GM19395 (cell line): ENCODE results near the gene IQCE.
"Not testable (repeated sequence)": the region's sequence is repeated elsewhere in the genome, so short reads cannot be mapped to it uniquely, and the experiment has no call there.

ENCODE experiments used
- ATAC-seq: cut with Tn5 transposase; IDR thresholded peaks from one replicate; pipeline ENCODE4 v1.9.1; 2021; ENCODE audit warnings: mild to moderate bottlenecking, moderate library complexity; ENCODE audit not compliant: unreplicated experiment

The IQCE gene

DNA sequence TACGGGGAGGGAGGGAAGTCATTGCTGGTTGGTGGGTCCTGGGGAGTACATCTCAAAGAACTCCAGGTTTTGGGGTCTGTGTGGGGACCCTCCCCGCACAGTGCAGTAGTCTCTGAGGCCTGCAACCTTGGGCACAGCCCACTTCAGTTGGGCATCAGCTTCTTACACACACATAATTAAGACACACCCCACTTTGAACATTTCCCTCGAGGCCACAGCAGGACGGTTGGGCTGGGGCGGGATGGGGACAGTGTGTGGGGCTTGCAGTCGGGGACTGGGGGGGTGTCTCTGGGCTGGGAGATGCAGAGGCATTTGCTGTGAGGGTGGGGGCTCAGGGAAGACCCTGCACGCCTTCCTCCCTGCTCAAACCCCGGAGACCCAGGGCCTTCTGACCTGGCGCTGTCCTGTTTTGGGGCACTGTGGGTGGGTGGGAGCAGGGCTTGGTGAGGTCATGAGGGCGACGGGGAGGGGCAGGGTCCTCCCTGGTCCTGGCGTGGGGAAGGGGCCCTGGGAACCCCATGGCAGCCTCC lies 38.0 kb upstream of the IQCE start:
- ATAC-seq: no peak

DNA sequence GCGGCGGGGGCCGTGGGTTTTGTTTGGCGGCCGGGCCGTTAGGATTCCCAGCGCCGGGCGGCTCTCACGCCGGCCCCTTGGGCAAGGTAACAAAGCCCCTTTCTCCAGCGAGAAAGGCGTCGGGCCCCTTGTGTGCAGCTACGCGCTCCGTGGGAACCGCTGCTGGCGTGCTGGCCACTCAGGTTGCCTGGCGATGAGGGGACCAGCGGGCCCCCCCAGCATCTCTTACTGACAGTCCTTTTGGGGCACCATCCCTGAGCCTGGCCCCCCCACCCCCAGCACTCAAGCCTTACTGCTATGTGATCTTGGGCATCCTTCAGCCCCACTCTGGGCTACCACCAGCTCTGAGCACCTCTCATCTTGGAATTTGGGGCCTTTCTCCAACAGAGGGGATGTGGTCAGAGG lies 37.4 kb upstream of the IQCE start:
- ATAC-seq: no peak

DNA sequence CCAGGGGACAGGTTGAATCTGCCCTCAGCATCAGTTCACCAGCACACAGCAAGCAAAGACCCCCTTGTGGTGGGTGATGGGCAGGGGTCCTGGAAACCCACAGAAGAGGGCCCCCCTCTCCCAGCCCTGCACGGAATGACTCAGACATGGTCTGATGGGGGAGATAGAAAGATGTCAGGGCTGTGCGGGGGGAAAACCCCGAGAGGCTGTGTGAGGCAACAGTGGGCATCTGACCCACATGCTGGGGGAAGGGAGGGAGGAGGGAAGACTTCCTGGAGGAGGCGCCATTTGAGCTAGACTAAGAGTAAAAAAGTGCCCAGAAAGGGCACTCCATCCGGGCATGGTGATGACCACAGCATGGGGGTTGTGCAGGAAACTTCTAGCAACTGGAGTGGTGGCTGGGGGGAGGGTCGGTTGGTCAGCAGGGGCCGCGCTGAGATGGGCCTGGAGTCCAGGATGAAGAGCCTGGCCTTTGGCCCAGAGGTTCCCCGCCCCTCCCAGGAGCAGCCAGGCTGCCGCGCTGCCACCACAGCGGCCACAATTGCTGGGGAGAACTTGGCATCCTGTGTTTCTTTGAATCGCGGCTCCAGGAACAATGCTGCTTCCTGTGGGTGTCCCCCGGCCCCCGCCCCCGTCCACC lies 36.7 kb upstream of the IQCE start:
- no peak for ATAC-seq

DNA sequence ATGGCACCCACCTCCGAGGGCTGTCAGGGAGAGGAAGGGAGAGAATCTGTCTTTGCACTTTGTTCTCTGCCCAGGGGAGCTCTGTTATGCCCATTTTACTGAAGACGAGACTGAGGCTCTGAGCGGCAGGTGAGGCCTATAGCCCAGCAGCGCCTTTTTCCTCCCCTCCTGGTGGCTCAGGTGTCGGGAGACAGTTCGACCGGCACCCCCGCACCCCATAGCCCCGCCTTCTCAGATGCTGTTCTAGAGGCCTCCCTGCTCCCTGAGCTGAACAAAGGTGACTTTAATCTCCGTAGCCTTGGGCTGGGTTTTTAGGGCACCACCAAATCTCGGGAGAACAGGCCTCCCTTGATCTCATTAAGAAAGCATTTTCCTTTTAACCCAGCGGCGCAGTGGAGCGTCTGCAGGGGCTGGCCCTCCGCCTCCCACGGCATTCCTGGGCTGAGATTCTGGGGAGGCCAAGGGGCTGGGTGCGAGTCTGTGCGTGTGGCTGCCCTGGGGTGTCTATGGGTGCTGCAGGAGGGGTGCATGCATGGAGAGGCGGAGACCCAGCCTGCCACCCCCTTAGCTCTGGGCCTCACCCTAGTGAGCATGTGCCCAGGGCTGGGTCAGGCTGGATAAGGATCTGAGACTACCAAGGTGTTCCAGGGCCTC lies 35.9 kb upstream of the IQCE start:
- no peak for ATAC-seq

DNA sequence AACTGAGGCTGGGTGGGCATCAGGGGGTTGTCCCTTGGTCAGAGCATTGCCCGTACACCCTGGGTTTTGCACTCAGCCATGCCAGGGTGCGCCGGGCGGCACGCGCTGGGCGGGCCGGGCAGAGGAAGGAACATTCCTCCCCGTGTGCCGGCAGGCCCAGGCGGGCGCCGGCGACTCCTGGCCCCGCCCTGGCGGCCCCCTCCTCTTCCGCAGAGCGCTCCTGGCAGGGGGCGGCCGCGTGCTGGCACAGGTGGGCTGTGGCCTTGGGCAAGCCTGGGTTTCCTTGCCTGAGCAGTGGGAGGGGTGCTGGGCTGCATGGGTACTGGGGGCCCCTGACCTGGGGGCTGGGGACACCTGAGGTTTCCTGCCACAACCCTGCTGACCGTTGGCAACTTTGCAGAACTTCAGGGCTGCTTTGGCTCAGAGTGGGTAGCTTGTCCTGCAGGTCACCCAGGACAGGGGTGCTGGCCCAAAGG lies 35.3 kb upstream of the IQCE start:
- no peak for ATAC-seq

DNA sequence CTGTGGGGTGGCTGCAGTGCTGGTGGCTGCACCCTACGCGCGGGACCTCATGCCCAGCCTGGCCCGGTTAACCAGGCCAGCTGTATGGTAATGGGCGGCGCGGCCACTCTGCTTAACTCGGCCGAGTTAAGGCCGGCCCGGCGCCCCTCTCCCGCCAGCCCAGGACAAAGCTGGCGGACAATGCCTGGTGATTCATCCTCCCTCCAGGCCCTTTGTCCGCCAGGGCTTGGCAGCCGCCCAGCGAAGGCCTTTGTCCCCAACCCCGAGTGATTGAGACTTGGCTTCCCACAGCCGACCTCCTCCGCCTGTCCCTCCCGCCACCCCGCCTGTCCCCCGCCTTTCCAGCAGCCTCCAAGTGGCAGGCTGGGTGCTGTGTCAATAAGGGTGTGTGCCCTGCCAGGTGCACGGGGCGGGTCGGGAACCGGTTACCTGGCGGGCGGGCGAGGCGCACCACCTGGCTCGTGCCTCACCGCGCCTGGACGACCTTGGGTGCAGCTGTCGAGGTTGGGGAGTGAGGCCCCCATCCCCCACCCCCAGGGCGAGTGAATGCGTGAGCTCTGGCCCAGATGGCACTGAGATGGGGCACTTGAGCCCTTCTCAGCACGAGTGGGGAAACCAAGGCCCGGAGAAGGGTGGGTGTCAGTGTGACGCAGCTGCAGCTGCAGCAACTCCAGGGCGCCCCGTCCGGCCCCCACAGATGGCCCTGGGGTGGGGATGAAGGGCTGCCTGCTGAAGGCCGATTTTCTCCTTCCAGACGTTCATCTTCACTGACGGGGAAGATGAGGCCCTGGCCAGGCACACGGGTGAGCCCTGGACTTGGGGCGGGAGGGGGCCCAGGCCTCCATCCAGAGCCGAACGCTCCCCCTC lies 34.6 kb upstream of the IQCE start:
- ATAC-seq: no peak

DNA sequence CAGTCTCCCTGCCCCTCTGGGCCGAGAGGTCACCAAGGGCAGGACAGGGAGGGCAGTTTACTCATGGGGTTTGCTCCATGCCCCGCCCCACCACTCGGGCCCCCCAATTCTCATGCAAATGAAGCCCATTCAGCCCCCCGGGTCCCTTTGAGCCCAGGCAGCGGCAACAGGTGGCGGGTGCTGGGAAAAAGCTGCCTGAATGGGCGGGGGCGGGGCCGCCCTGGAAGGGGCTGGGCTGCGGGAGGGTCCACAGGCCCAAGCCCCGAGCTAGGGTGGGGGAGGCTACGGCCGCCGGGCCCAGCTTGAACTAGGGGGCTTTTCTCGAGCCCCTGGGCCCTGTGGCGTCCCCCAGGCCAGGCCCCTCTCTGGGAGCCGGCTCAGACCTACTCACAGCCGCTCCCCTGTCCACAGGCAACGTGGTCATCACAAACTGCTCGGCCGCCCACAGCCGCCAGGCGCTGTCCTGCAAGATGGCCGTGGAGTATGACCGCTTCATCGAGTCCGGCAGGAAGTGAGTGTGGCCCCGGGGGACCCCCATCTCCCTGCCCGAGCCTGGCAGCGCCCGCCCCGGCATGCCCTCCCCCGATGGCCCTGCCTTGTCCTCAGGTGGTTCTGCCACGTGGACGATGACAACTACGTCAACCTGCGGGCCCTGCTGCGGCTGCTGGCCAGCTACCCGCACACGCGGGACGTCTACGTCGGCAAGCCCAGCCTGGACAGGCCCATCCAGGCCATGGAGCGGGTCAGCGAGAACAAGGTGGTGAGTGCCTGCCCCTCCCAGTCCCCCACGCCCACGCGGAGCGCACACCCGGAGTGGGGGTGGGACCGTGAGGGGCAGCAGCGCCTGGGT lies 33.7 kb upstream of the IQCE start:
- no peak for ATAC-seq

DNA sequence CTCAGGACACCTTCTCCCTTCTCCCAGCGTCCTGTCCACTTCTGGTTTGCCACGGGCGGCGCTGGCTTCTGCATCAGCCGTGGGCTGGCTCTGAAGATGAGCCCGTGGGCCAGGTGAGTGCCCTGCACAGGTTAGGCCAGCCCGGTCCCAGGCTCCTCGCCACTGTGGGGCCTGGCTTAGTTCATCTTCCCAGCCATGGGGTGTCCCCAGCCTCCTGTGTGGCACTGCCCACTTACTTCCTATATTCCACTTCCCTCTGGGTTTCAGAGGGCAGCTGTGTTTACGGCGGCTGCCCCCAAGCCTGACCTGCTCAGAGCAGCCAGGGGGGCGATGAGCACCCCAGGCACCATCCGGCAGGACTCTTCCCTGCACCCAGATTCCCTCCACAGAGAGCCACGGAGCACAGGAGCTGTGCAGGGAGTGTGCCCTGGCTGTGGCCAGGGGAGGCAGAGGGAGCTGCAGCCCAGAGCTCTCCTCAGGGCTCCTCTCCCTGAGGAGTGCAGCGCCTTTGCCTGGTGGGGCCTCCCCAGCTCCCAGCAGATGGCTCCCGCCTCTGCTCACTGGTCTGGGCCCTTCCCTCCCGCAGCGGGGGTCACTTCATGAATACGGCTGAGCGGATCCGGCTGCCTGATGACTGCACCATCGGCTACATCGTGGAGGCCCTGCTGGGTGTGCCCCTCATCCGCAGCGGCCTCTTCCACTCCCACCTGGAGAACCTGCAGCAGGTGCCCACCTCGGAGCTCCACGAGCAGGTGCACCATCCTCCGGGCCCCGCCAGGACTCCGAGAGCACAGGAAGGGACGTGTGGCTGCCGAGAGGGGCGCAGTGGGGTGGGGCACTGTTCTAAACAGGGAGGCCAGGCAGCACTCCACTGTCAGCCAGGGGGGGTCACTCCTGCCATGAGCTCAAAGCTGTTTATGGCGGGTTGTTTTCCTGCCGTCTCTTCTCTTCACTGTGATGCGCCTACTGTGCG lies 32.8 kb upstream of the IQCE start:
- no peak for ATAC-seq

DNA sequence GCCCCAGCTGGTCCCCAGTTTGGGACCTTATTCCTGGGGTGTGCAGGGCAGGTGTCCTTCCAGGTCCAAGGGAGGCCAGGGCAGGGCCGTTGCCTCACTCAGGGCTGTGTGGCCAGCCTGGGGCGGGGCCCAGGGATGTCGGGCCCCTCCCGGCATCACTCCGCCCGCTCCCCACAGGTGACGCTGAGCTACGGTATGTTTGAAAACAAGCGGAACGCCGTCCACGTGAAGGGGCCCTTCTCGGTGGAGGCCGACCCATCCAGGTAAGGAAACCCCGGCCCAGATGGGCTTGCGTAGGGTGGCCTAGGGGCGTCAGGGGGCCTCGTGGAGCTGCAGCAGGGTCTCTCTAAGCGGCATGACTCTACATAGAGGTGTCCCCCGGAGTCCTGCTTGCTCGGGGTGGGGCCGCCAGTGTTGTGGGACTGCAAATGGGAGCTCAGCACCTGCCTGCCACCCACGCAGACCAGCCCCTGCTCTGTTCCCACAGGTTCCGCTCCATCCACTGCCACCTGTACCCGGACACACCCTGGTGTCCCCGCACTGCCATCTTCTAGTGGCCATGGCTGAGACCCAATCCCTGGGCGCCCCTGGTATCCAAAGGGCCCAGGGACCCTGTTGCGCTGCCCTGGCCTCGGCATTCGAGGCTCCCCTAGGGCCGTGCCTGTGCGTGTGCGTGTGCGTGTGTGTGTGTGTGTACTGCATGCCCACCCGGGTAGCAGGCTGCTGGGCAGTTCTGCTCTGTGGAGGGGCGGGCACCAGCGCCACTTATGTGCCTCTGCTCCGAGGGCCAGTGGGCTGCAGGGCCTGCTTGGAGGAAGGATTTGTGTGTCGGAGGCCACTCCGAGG lies 31.9 kb upstream of the IQCE start:
- no peak for ATAC-seq

DNA sequence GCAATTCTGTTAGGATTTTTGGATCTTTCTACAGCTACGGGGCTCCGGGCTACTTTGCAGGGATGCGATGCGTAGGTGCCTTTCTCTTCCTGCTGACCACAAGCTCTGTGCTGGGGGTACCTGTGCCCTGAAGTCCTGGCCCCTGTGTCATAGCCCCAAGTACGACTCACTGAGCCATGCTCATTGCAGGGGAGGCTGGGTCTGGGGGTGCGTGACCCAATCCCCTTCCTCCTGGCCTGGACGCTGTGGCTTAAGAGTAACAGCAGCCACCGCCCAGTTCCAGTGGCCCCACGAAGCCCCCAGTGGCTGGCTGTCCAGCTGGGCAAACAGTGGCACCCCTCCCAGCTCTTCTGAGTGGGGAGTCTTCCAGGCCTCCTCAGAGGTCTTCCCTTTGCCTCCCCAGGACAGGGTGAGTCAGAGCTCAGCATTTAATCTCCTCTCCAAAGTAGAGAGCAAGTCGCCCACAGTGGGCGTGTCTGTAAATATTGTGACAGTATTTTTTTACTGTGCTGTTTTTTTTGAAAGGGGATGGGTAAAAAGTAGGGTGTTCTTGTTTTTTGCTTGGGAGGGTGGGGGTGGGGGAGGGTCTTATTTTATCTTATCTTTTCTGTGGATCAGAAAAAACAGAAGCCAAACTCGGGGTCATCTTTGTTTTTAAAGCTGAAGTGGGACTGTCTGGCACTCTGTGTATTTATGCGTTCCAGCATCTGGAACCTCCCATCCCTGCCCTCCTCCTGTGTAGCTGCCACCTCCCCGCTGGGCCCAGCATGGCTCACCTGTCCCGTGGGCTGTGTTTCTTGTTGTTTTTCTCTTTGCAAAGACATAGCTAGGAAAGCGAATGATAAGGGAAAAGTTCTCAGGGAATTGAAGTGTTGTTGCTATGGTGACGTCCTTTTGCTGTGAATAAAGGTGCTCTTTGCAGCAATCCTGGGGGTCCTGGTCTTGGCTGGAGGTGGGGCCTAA lies 31.0 kb upstream of the IQCE start:
- ATAC-seq: no peak

DNA sequence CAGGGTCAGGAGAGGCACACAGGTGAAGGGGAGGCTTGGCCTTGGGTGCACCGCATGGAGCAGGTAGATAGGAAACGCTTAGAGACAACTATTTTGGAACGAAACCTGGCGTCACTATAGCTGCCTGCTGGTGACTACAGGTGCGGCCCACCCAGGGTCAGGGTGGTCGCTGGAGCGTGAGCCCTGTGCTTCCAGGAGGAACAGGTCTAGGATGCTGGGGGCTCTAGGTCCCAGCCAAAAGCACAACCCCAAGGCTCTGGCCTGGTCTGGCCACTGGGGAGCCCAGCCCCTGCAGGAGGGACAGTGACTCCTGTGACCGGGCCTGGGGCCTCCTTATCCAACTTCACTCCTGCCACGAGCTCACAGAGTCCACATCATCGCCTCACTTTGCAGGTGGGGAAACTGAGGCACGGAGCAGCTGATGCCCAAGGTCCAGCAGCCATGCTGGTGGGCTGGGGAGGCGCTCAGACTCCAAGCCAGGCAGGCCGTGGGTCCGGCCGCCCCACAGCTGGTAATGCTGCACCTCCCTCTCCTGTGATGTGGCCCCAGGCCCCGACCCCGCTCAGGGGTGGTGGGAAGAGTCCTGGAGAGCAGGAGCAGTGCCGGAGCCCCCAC lies 30.2 kb upstream of the IQCE start:
- ATAC-seq: peak; percentile 13

DNA sequence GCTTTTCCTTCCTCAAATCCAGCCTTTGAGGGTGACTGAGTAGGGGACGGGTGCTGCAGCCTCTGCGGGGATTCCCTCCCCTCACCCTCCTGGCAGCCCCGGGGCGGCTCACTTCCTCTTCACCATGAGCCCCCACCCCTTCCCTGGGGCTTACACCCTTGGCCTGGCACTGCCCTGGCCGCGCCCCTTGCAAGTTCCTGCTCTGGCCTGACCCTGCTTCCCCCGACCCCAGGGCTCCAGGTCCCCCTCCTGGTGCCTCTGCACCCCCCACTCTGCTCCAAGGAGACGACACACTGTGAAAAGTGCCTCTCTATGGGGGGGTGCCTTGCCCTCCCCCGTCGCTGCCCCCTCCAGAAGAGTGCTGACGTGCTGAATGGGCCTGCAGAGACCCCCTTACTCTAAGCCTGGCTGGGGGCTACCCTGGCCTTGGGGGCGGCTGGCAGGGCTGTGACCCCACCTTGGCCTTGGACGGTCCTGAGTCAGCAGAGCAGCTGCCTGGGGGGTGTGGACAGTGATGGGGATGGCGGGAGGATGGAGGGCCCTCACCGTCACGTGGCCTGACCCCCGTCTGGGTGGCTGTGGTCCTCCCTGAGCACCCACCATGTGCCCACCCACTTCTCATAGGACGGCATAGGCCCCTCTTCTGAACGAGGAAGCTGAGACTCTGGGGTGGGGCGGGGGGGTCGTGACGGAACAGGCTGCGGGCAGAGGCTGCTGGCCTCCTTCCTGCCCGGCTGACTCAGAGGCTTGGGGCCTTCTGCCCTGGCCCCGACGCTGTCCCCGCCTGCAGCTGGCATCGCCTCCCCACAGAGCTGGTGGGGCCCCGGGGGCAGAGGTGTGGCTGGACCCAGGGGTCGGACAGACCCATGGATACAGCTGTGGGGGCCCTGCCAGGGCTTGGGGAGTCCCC lies 29.4 kb upstream of the IQCE start:
- ATAC-seq: peak; percentile 56

DNA sequence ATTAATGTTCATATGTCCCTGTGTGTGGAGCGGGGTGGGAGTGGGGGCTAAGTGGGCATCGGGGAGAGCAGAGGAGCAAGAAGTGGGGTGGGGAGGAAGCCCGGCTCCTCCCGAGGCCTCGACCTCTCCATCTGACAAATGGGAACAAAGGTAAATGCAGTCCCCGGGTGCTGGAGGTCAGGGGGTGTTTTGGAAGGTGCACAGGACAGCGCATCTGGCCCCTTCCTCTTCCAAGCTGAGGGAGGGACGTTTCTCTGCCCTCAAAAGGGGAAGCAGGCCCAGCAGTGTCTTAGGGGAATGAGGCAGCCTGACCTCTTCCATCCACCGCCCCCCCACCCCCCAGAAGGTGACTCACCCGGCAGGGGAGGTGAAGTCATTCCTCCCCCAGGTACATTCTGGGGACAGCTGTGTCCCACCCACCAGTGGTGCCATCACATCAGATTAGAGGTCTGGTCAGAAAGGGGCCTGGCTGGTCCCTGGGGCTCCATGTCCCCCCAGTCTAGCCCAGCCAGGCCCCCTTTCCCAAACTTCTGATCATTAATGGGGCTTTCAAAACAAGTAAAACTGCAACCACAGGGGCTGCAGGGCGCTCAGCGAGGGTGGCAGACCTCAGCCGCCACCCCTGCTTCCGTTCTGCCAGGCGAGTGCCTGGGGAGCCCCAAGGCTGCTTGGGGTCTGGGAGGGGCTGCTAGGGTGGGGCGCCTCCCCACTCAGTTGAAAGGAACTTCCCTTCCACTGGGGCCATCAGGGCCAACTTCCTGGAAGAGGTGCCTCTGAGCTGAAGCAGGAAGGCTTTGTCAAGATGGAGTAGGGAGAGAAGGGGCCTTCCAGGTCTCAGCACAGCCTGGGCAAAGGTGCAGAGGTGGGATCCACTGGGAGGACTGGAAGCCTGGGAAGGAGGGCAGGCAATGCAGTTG lies 28.4 kb upstream of the IQCE start:
- ATAC-seq: no peak

DNA sequence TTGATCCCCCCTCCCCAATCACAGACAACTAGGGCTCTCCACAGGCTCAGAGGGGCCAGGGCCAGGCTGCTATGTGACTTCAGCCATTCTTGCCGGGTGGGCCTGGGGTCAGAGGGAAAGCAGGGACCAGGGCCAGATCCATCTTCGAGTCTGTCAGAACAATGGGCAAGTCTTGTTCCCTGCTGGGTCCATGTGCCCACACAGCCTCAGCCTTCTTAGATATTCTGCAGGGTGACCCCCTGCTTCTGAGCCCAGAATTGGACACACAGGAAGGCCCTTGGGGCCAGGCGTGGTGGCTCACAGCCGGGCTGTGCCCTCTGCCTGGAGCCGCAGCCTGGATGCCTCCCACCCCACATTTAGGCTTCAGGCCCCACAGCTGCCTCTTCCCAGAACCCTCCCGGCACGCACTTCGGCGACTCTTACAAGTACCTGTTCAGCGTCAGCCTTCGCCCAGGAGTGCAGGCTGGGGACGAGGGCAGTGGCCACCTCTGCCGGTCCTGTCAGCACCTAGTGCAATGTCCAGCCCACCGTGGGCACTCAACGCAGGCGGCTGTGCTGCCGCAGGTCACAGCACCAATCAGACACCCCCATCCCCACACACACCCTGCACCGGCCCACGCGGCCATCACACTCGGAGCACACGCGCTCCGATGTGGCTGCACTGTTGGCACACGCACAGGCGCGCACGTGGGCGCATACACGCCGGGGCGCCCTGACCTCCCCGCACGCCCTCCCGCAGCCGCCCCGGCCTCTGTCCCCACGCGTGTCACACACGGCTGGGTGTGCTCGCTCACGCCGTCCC lies 27.6 kb upstream of the IQCE start:
- not testable (repeated sequence) for ATAC-seq
